ENCODE measurements around the gene UBR3.
"Not testable (repeated sequence)": the region's sequence is repeated elsewhere in the genome, so short reads cannot be mapped to it uniquely, and the experiment has no call there.

The UBR3 gene

DNA sequence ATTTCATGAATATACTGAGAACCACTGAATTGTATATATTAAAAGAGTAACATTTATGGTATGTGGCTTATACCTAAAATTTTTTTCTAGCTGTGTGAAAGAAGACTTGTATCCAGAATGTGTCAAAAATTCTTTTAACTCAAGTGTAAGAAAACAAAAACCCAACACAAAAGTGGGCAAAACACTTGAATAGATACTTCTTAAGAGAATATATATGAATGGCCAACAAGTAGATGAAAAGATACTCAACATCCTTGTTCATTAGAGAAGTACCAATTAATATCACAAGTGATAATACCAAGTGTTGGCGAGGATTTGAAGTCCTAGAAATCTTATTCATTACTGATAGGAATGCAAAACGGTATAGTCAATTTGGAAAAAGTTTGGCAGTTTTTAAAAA lies 243.5 kb downstream of the UBR3 start:
- DNase-seq = no peak

DNA sequence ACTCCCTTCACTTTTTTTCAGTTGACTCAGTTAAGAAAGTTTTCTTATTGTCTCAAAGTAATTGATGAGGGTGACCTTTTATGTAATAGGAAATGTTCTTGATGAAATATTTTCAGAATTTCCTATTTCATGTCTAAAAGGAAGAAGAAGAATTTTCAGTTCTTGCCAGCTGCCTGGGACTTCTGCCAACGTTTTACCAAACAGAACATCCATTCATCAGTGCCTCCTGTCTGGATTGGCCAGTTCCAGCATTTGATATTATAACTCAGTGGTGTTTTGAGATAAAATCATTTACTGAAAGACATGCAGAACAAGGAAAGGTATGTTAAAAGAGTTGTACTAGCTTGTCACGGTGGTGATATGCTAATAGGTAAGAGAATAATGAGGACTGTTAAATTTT lies 246.0 kb downstream of the UBR3 start:
- DNase-seq = no peak

DNA sequence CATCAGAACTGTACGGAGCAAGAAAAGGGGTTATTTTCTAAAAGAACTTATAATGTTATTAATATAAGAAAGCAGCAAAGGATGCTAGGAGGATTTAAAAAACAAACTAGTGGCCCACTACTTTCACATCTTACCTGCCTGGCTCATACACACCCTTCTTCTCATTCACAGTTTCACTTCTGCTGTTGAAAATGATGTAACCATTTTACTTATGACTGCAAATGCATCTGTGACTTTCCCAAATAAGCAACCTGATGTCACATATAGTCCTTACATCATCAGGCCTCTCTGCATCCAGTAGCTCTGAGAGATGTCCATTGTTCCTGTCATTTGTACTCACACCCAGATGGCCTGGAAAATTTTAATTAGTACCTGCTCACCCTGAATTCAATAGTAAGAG lies 248.9 kb downstream of the UBR3 start:
- no peak for DNase-seq

- no peak for DNase-seq
Measured at GRCh38 chr2:170077830-170078569, 250.7 kb downstream of the UBR3 start.

GRCh38 chr2:170084820-170085491 lies 257.7 kb downstream of the UBR3 start:
- no peak for DNase-seq

DNA sequence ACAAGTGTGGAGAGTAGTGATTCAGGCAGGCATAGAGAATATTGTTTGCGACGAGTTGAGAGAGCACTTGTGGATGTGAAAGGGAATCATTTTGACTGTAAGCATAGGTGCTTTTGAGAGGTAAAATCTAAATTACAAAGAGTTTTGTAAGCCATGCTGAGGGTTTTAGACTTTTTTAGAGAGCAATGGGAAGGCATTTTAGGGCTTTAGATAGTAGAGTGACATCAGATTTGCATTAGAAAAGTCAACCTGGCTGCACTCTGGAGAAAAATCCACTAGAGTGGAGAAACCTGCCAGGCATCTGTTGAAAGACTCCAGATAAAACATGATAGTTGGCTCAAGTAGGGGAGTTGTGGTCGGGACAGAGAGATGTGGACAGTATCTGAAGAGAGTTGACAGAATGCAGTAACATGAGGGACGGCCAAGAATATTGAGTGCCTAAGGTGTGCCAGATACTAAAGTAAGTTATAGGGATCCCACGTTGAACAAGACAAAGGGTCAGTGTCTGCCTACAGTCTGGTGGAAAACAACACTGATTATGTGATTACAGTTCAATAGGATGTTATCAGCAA lies 258.9 kb downstream of the UBR3 start:
- no peak for DNase-seq

DNA sequence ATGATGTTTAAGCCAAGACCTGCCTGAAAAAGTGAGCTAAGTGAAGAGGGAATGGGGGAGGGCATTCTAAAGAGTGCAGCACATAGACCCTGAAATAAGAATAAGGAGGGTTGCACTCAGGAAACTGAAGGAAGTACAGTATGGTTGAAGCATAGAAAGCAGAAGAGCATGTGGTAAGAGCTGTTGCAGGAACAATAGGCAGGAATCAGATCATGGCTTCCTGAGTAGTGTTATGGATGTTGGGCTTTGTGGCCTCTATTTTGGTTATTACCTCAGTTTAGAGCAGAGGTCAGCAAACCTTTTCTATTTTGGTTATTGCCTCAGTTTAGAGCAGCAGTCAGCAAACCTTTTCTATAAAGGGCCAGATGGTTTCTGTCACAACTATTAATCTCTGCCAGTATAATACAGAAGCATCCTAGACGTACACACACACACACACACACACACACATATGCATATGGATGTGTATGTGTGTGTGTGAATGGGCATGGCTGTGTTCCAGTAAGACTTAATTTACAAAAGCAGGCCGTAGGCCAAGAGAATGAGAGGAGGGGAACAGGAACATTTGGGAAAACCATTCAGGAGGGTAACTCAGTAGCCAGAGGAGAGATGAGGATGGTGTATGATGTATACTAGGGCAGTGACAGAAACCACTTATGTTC lies 259.6 kb downstream of the UBR3 start:
- DNase-seq = no peak

- DNase-seq = no peak
Measured at GRCh38 chr2:170087413-170087793, 260.1 kb downstream of the UBR3 start.

GRCh38 chr2:170088776-170089175 lies 261.5 kb downstream of the UBR3 start:
- no peak for DNase-seq

- DNase-seq = no peak
Measured at GRCh38 chr2:170090229-170090628, 263.0 kb downstream of the UBR3 start.

DNA sequence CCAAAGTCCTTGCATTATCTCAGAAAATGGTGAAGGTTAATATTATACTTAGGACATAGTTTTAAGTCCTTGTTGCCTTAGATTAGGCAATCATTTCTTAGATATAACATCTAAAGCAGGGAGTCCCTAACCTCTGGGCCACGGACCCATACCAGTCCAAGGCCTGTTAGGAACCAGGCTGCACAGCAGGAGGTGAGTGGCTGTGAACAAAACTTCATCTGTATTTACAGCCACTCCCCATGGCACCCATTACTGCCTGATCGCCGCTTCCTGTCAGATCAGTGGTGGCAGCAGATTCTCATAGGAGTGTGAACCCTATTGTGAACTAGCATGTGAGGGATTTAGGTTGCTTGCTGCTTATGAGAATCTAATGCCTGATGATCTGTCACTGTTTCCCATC lies 264.2 kb downstream of the UBR3 start:
- no peak for DNase-seq

- DNase-seq = no peak
Measured at GRCh38 chr2:170092436-170093060, 265.3 kb downstream of the UBR3 start.

DNA sequence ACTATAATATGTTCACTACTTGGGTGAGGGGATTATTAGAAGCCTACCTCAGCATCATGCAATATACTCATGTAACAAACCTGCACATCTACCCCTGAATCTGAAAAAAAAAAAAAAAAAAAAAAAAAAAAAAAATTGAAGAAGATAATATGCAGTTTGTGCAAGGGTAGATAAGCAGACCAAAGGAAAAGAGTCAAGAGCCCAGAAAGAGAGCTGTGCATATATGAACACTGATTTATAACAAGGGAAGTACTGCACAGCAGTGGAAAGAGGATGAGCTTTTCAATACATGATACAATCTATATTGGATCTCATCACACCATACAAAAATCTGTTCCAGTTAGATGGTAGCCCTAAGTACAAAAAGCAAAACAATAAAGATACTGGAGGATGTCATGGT lies 268.1 kb downstream of the UBR3 start:
- no peak for DNase-seq

GRCh38 chr2:170098626-170099312 lies 271.5 kb downstream of the UBR3 start:
- DNase-seq = no peak

- DNase-seq = no peak
Measured at GRCh38 chr2:170101789-170102188, 274.5 kb downstream of the UBR3 start.

GRCh38 chr2:170106102-170106840 lies 279.0 kb downstream of the UBR3 start:
- DNase-seq = no peak

GRCh38 chr2:170113168-170113894 lies 286.1 kb downstream of the UBR3 start:
- DNase-seq = no peak

GRCh38 chr2:170115501-170116229 lies 288.4 kb downstream of the UBR3 start:
- no peak for DNase-seq

DNA sequence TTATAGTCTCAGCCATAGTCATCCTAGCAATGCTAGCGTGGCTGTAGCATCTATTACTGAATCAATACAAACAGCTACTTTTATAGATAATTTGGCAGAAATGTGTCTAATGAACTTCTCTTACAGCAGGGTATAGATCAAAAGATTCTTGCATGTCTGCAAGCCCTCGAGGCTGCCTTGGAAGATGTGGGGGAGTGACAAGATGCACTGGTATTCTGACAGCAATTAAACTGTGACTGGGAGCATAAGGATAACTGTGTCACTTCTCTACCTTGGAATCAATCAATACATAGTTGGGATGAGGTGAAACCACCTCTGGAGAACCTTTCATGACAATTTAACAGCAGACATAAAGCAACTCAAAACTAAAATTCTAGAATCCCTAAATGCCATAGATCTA lies 291.4 kb downstream of the UBR3 start:
- DNase-seq = no peak

DNA sequence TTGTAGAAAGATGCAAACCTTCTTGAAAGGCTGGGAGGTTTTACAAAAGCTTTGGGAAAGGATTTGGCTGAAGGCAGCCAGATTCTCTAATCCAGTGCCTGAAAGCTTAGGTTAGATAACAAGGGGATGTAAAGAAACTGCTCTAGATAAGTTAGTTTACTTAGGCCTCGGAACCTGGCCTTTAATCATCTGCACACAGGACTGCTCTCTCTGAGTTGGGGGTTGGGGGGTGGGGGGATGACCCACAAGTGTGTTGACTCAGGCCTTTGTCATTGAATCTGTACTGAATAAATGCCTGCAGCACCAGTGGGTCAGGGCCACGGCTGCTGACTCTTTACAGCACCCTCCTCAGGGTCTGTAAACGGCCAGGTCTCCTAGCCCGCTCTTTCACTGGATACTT lies 292.1 kb downstream of the UBR3 start:
- not testable (repeated sequence) for DNase-seq

DNA sequence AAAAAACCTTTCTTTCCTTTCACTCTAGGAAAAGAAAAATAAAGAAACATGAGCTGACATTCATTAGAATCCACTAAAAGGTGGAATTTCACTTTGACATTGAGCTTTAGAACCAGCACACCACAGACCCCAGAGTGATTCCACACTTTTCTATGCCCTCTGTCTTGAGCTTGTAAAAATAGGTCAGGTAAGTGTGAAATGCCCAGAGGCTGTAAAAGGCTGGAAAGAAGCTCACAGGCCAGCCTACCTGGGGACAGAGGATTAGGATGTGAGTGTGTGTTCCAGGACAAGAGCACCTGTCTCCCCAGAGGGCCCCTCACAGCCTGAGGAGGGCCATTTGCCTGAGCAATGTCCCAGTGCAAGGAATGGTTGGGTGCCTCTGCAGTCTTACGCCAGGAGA lies 294.4 kb downstream of the UBR3 start:
- no peak for DNase-seq
